SU-DHL-6 (cell line): ENCODE results near the gene FNDC11.

Source experiments
- EZH2phosphoT487 ChIP-seq: fragments of 200-600 bp; sonication (generic), shearing (Covaris generic); conservative IDR thresholded peaks from 2 replicates; pipeline ENCODE4 v1.6.1; 2018; ENCODE audit warnings: mild to moderate bottlenecking, antibody characterized with exemption, low read length, moderate library complexity, mixed read lengths
- TF ChIP-seq, protein P1 (sequence below): fragments of 200-600 bp; sonication (generic); IDR thresholded peaks from one replicate; pipeline ENCODE4 v1.5.1; 2017; ENCODE audit warnings: antibody characterized with exemption, mild to moderate bottlenecking, low read length, moderate library complexity; ENCODE audit not compliant: insufficient read depth, poor library complexity, severe bottlenecking

DNA sequence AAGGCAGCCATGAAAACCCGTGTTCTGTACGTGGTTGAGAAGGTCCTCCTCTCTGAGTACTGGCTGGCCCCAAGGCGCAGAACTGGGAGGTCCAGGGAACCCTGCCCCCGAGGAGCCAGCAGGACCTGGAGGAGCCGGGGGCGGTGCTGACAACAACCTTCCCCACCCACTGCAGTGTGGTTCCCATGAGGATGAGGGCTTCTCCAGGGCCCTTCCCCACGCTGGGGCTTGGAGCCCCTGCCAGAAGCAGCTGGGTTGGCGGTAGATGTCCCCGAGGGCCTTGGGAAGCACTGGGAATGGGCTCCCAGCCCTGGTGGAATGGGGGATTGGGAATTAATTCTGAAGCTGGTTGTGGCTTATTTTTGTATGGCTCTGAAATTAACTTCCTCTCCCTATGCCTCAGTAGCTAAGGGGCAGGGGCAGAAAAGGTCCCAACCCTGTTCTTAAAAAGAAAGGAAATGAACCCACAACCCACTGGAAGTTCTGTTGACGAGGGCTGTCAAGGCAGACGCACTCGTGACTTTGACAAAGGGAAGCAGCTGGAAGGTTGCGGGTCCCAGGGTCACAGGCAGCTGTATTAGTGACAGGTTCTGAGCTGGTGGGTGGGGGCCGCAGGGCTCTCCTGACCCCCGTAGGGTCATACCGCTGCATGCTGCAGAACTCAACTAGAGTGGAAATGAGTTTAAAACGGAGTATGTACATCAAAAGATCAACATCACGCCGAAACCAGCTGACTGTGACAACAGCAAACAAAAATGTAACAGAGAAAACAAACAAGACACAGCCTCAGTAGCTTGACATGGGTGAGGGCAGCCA lies 34.0 kb downstream of the FNDC11 start:
- TF ChIP-seq, protein P1, sequence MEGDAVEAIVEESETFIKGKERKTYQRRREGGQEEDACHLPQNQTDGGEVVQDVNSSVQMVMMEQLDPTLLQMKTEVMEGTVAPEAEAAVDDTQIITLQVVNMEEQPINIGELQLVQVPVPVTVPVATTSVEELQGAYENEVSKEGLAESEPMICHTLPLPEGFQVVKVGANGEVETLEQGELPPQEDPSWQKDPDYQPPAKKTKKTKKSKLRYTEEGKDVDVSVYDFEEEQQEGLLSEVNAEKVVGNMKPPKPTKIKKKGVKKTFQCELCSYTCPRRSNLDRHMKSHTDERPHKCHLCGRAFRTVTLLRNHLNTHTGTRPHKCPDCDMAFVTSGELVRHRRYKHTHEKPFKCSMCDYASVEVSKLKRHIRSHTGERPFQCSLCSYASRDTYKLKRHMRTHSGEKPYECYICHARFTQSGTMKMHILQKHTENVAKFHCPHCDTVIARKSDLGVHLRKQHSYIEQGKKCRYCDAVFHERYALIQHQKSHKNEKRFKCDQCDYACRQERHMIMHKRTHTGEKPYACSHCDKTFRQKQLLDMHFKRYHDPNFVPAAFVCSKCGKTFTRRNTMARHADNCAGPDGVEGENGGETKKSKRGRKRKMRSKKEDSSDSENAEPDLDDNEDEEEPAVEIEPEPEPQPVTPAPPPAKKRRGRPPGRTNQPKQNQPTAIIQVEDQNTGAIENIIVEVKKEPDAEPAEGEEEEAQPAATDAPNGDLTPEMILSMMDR, result no peak
- no peak for TF ChIP-seq EZH2phosphoT487
